ENCODE results near the gene YIPF6. TPM values are rescaled to one million over a fixed set of nuclear protein-coding genes. Genes with fewer than 3 reads are reported as not detected.
"Not testable (repeated sequence)": the region's sequence is repeated elsewhere in the genome, so short reads cannot be mapped to it uniquely, and the experiment has no call there.

Gene YIPF6
- total and polyA plus RNA-seq, 2 donors (not counting 3 experiments of a cell fraction or from before 2014, with no cell fraction given), result 17.1 to 29.6 TPM

DNA sequence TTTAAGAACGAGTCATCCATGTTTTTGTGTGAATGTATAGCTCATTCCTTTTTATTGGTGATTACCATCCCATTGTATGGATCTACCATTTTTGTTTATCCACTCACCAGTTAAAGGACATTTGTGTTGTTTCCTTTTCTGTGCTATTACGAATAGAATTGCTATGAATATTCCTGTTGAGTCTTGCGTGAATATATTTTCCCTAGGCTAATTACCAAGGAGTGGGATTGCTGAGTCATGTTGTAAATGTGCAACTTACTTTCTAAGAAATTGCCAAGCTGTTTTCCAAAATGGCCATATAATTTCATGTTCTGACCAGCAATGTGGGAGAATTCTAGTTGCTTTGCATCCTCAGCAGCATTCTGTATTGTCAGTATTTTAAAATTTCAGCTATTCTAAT is 51.3 kb downstream of the YIPF6 start:
- Histone ChIP-seq H3K4me3 (replicated peaks in 1 of 3; ENCODE audit: insufficient read depth in 1 of 3, low read depth in 1 of 3, low read length in 3 of 3) (no peak overlapping the region), H3K27me3 (ENCODE audit: control insufficient read depth in 2 of 2, insufficient read depth in 2 of 2, low read length in 2 of 2) (no peaks in the 10 kb centered on the region), H3K9me1 (replicated peaks; ENCODE audit: control insufficient read depth, extremely low read depth, insufficient read depth, low read length) (no peaks in the 10 kb centered on the region), H3K9me3 (replicated peaks; ENCODE audit: control insufficient read depth, insufficient read depth, low read length) (no peaks in the 10 kb centered on the region), H3K4me2 (ENCODE audit: insufficient read depth, low read length) (no peak overlapping the region), H3K27ac (ENCODE audit: insufficient read depth, low read depth, low read length) (no peak overlapping the region), H2AFZ (ENCODE audit: low read depth, low read length) (no peak overlapping the region), H3K9ac (replicated peaks; ENCODE audit: extremely low read depth, insufficient read depth, low read length) (no peak overlapping the region), H3K36me3 (ENCODE audit: control insufficient read depth in 2 of 2, extremely low read depth in 1 of 2, insufficient read depth in 2 of 2, low read length in 2 of 2) (no peaks in the 10 kb centered on the region), H3K4me1 (ENCODE audit: control insufficient read depth, extremely low read depth, insufficient read depth, low read length) (no peaks in the 10 kb centered on the region), H4K20me1 (replicated peaks; ENCODE audit: control insufficient read depth, extremely low read depth, insufficient read depth, low read length) (no peaks in the 10 kb centered on the region), H3K79me2 (ENCODE audit: control insufficient read depth, insufficient read depth, low read length) (no peaks in the 10 kb centered on the region)
- dilution Hi-C loops (cut with MboI; ENCODE audit: extremely low pct_ligation_motif_present, low sequenced_read_pairs), result no loop called here
- ChIA-PET CTCF (no interaction called here), POLR2A (no interaction called here)
- intact Hi-C loops (cut with micrococcal nuclease), result no loop called here
- DNase-seq (ENCODE audit: low read depth, low spot score) (no peak), FAIRE-seq (no peak)
- BruUV-seq (replicated peaks), result no TSS peak
- no peak for TF ChIP-seq GATA2 (IDR thresholded peaks at IDR 0.05; ENCODE audit: insufficient read depth, insufficient read length, low read depth, low read length)

- DNase-seq (ENCODE audit: low read depth, low spot score) (no peak), FAIRE-seq (no peak)
- Histone ChIP-seq H3K79me2 (ENCODE audit: control insufficient read depth, insufficient read depth, low read length) (no peaks in the 10 kb centered on the region), H3K4me3 (replicated peaks in 1 of 3; ENCODE audit: insufficient read depth in 1 of 3, low read depth in 1 of 3, low read length in 3 of 3) (no peak overlapping the region), H3K9ac (replicated peaks; ENCODE audit: extremely low read depth, insufficient read depth, low read length) (no peak overlapping the region), H3K4me1 (ENCODE audit: control insufficient read depth, extremely low read depth, insufficient read depth, low read length) (no peaks in the 10 kb centered on the region), H3K4me2 (ENCODE audit: insufficient read depth, low read length) (no peak overlapping the region), H3K27me3 (ENCODE audit: control insufficient read depth in 2 of 2, insufficient read depth in 2 of 2, low read length in 2 of 2) (no peaks in the 10 kb centered on the region), H4K20me1 (replicated peaks; ENCODE audit: control insufficient read depth, extremely low read depth, insufficient read depth, low read length) (no peaks in the 10 kb centered on the region), H3K9me3 (replicated peaks; ENCODE audit: control insufficient read depth, insufficient read depth, low read length) (no peaks in the 10 kb centered on the region), H3K27ac (ENCODE audit: insufficient read depth, low read depth, low read length) (no peak overlapping the region), H3K36me3 (ENCODE audit: control insufficient read depth in 2 of 2, extremely low read depth in 1 of 2, insufficient read depth in 2 of 2, low read length in 2 of 2) (no peaks in the 10 kb centered on the region), H3K9me1 (replicated peaks; ENCODE audit: control insufficient read depth, extremely low read depth, insufficient read depth, low read length) (no peaks in the 10 kb centered on the region), H2AFZ (ENCODE audit: low read depth, low read length) (no peak overlapping the region)
- TF ChIP-seq GATA2 (IDR thresholded peaks at IDR 0.05; ENCODE audit: insufficient read depth, insufficient read length, low read depth, low read length) (no peak), POLR2A (IDR thresholded peaks at IDR 0.05; ENCODE audit: low read depth, low read length) (no peak), FOS (IDR thresholded peaks at IDR 0.05; ENCODE audit: borderline replicate concordance, insufficient read depth, low read length) (no peak), MAX (IDR thresholded peaks at IDR 0.05; ENCODE audit: insufficient read depth, insufficient read length) (no peak), MYC (IDR thresholded peaks at IDR 0.05; ENCODE audit: low read depth, low read length) (no peak), POLR2AphosphoS5 (IDR thresholded peaks at IDR 0.05; ENCODE audit: insufficient read depth, low read depth, low read length) (no peak), JUN (IDR thresholded peaks at IDR 0.05; ENCODE audit: borderline replicate concordance, insufficient read depth, insufficient read length, low read depth) (no peak), EZH2 (IDR thresholded peaks at IDR 0.05; ENCODE audit: borderline replicate concordance, low read depth, low read length, severe bottlenecking) (no peak)
- TF ChIP-seq, protein P1, sequence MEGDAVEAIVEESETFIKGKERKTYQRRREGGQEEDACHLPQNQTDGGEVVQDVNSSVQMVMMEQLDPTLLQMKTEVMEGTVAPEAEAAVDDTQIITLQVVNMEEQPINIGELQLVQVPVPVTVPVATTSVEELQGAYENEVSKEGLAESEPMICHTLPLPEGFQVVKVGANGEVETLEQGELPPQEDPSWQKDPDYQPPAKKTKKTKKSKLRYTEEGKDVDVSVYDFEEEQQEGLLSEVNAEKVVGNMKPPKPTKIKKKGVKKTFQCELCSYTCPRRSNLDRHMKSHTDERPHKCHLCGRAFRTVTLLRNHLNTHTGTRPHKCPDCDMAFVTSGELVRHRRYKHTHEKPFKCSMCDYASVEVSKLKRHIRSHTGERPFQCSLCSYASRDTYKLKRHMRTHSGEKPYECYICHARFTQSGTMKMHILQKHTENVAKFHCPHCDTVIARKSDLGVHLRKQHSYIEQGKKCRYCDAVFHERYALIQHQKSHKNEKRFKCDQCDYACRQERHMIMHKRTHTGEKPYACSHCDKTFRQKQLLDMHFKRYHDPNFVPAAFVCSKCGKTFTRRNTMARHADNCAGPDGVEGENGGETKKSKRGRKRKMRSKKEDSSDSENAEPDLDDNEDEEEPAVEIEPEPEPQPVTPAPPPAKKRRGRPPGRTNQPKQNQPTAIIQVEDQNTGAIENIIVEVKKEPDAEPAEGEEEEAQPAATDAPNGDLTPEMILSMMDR (IDR thresholded peaks at IDR 0.05; ENCODE audit: extremely low read depth in 1 of 2, insufficient read depth in 1 of 2, low read depth in 1 of 2, low read length in 2 of 2), result no peak
- intact Hi-C loops (cut with micrococcal nuclease) (no loop called here), dilution Hi-C loops (cut with MboI; ENCODE audit: extremely low pct_ligation_motif_present, low sequenced_read_pairs) (no loop called here)
- CTCF ChIA-PET, result no interaction called here
- BruUV-seq (replicated peaks), result no TSS peak
- POLR2A ChIA-PET, result no interaction called here
Measured at GRCh38 chrX:68556036-68556435, 57.2 kb downstream of the YIPF6 start.

DNA sequence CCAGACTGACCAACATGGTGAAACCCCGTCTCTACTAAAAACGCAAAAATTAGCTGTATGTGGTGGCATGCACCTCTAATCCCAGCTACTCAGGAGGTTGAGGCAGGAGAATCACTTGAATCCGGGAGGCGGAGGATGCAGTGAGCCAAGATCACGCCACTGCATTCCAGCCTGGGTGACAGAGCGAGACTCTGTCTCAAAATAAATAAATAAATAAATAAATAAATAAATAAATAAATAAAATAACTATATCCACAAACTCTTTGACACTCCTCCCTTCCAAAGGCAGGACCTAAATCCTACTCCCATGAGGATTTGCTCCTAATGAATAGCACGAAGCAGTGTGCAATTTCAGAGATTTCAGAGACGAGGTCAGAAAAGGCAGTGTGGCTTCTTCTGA is 58.3 kb downstream of the YIPF6 start:
- FAIRE-seq; H3K4me3 ChIP-seq (replicated peaks in 1 of 3; ENCODE audit: insufficient read depth in 1 of 3, low read depth in 1 of 3, low read length in 3 of 3); H3K9me3 ChIP-seq (replicated peaks; ENCODE audit: control insufficient read depth, insufficient read depth, low read length); H3K4me2 ChIP-seq (ENCODE audit: insufficient read depth, low read length); H3K4me1 ChIP-seq (ENCODE audit: control insufficient read depth, extremely low read depth, insufficient read depth, low read length); H3K79me2 ChIP-seq (ENCODE audit: control insufficient read depth, insufficient read depth, low read length); H3K36me3 ChIP-seq (ENCODE audit: control insufficient read depth in 2 of 2, extremely low read depth in 1 of 2, insufficient read depth in 2 of 2, low read length in 2 of 2); DNase-seq (ENCODE audit: low read depth, low spot score); CTCF ChIA-PET; H3K27ac ChIP-seq (ENCODE audit: insufficient read depth, low read depth, low read length); H4K20me1 ChIP-seq (replicated peaks; ENCODE audit: control insufficient read depth, extremely low read depth, insufficient read depth, low read length); intact Hi-C loops (cut with micrococcal nuclease); H3K9ac ChIP-seq (replicated peaks; ENCODE audit: extremely low read depth, insufficient read depth, low read length); BruUV-seq (replicated peaks); H3K9me1 ChIP-seq (replicated peaks; ENCODE audit: control insufficient read depth, extremely low read depth, insufficient read depth, low read length); POLR2A ChIA-PET; H2AFZ ChIP-seq (ENCODE audit: low read depth, low read length); dilution Hi-C loops (cut with MboI; ENCODE audit: extremely low pct_ligation_motif_present, low sequenced_read_pairs); H3K27me3 ChIP-seq (ENCODE audit: control insufficient read depth in 2 of 2, insufficient read depth in 2 of 2, low read length in 2 of 2): not testable (repeated sequence)
